Kidney tubule cell (primary cell): ENCODE results near the gene SIGLEC7.

Experiments used
- DNase-seq: peaks from one replicate; pipeline ENCODE4 v3.0.0-alpha.2; 2018; ENCODE audit warnings: low spot score

The SIGLEC7 gene

GRCh38 chr19:51169283-51169918, 27.3 kb downstream of the SIGLEC7 start:
- DNase-seq: peak; percentile 68

- DNase-seq: no peak
Observed at GRCh38 chr19:51172223-51172622, 30.1 kb downstream of the SIGLEC7 start.

- DNase-seq: no peak
Observed at GRCh38 chr19:51173681-51174080, 31.6 kb downstream of the SIGLEC7 start.

- DNase-seq: no peak
Observed at GRCh38 chr19:51179256-51179655, 37.2 kb downstream of the SIGLEC7 start.

- no peak for DNase-seq
Observed at GRCh38 chr19:51181377-51181912, 39.3 kb downstream of the SIGLEC7 start.

- no peak for DNase-seq
Observed at GRCh38 chr19:51181913-51182419, 39.9 kb downstream of the SIGLEC7 start.

GRCh38 chr19:51183629-51184028, 41.5 kb downstream of the SIGLEC7 start:
- no peak for DNase-seq

GRCh38 chr19:51185069-51185867, 43.2 kb downstream of the SIGLEC7 start:
- DNase-seq: no peak

- DNase-seq: no peak
Observed at GRCh38 chr19:51185868-51186215, 43.7 kb downstream of the SIGLEC7 start.

GRCh38 chr19:51186323-51186722, 44.2 kb downstream of the SIGLEC7 start:
- DNase-seq: no peak

GRCh38 chr19:51187395-51188226, 45.5 kb downstream of the SIGLEC7 start:
- DNase-seq: no peak

- DNase-seq: no peak
Observed at GRCh38 chr19:51188227-51188559, 46.1 kb downstream of the SIGLEC7 start.

GRCh38 chr19:51192689-51193088, 50.6 kb downstream of the SIGLEC7 start:
- no peak for DNase-seq

- DNase-seq: peak; percentile 25
Observed at GRCh38 chr19:51194527-51195315, 52.6 kb downstream of the SIGLEC7 start.

- no peak for DNase-seq
Observed at GRCh38 chr19:51195316-51195586, 53.1 kb downstream of the SIGLEC7 start.

GRCh38 chr19:51195616-51196015, 53.5 kb downstream of the SIGLEC7 start:
- no peak for DNase-seq

GRCh38 chr19:51196181-51196580, 54.1 kb downstream of the SIGLEC7 start:
- DNase-seq: no peak

- DNase-seq: no peak
Observed at GRCh38 chr19:51198641-51199040, 56.5 kb downstream of the SIGLEC7 start.

GRCh38 chr19:51200071-51200666, 58.1 kb downstream of the SIGLEC7 start:
- DNase-seq: no peak

GRCh38 chr19:51201712-51202111, 59.6 kb downstream of the SIGLEC7 start:
- DNase-seq: no peak
